ENCODE measurements around the gene CDKL2. TPM values are rescaled to one million over a fixed set of nuclear protein-coding genes. Genes with fewer than 3 reads are reported as not detected.

CDKL2 gene
- total RNA-seq, 1 donor from 2014 or later: 2.9 TPM

DNA sequence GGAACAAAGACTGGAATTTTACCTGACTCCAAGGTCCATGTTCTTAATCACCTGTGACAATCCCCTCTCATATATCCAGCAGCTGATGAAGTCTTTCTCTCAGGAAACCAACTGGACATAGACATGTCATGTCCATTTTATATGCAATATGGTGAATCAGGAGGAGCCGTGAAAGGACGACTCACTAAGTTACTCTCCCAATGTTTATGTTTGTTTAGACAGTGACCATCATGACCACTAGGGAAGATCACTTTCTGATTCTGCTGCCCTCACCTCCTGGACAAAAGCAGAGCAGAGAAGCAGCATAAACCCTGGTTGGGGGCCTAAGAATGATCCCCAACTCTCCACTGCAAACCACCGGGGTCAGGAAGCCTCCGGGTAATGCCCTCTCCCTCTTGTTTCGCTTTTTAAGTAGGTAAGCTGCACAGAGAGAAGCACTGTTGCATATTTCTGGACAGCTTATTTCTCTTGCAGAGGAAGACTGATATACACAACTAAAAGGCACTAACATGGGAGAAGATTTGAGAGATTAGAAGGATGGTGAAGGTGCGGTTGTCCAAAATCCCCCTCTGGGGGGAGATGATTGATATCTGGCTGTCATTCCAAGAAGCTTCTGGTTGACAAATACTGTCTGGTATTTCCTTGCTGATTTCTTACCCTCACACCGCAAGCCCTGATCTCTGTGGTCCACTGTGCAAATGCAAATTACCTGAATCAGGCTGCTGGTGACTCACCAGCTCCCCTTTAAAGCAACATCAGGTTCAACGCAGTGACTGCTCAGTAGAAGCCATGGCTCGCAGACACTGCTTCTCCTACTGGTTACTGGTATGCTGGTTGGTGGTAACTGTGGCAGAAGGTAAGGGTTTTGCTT lies 74.8 kb downstream of the CDKL2 start, which contains the start of gene ODAPH:
ODAPH (plus strand) TSS at position 773 of the 871 bp plus-strand sequence; CDS start at position 790, 17 bp downstream.
- no peaks in the 10 kb centered on the region for H4K20me1 ChIP-seq (ENCODE audit: low read depth)
- Mint-ChIP-seq H3K27me3 (ENCODE audit: insufficient read depth, low read depth) (peaks cover 3% of the 10 kb centered on the region), H3K4me1 (peaks cover 20% of the 10 kb centered on the region), H3K36me3 (no peaks in the 10 kb centered on the region), H3K9me3 (no peaks in the 10 kb centered on the region), H3K4me3 (no peak within 1 kb of the TSS), H3K27ac (no peak within 1 kb of the TSS)
- no peak within 1 kb of the TSS for H3K9ac ChIP-seq
- no peaks in the 10 kb centered on the region for H3F3A ChIP-seq (ENCODE audit: low read depth)
- TF ChIP-seq EZH2phosphoT487 (IDR thresholded peaks at IDR 0.05): no peak
- H3K4me2 ChIP-seq: peak within 1 kb of the TSS; percentile 38
- H2AFZ ChIP-seq (replicated peaks): peak within 1 kb of the TSS; percentile 6
- no peaks in the 10 kb centered on the region for H3K36me3 ChIP-seq
- no peak for DNase-seq (ENCODE audit: low spot score)
- H3K27me3 ChIP-seq: no peaks in the 10 kb centered on the region
- no peaks in the 10 kb centered on the region for H3K9me3 ChIP-seq (ENCODE audit: low read depth)
- H3K27ac ChIP-seq: no peak within 1 kb of the TSS
- H3K4me1 ChIP-seq: peaks cover 9% of the 10 kb centered on the region
- H3K79me2 ChIP-seq (ENCODE audit: low read depth): no peaks in the 10 kb centered on the region
- no peak within 1 kb of the TSS for H3K4me3 ChIP-seq

DNA sequence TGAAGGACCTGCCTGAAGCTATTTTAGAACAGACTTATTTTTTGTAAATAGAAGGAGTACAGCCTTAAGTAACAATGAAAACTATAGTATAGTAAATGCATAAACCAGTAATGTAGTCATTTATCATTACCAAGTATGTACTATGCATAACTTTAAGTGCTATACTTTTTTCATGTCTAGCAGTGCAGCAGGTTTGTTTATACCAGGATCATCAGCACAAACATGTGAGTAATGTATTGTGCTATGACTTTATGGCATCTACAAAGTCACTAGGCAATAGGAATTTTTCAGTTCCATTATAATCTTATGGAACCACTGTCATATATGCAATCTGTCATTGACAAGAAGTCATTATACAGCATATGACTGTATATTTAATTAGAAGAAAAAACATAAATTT lies 77.9 kb downstream of the CDKL2 start:
- H3K27ac Mint-ChIP-seq: no peak overlapping the region
- no peaks in the 10 kb centered on the region for H3K27me3 ChIP-seq
- no peak for DNase-seq (ENCODE audit: low spot score)
- no peaks in the 10 kb centered on the region for H3K9me3 ChIP-seq (ENCODE audit: low read depth)
- no peaks in the 10 kb centered on the region for H3F3A ChIP-seq (ENCODE audit: low read depth)
- H3K36me3 Mint-ChIP-seq: no peaks in the 10 kb centered on the region
- H3K4me2 ChIP-seq: no peak overlapping the region
- no peaks in the 10 kb centered on the region for H4K20me1 ChIP-seq (ENCODE audit: low read depth)
- no peak overlapping the region for H3K27ac ChIP-seq
- H3K4me3 ChIP-seq: no peak overlapping the region
- H3K4me3 Mint-ChIP-seq: no peak overlapping the region
- no peaks in the 10 kb centered on the region for H3K79me2 ChIP-seq (ENCODE audit: low read depth)
- TF ChIP-seq, protein P1, sequence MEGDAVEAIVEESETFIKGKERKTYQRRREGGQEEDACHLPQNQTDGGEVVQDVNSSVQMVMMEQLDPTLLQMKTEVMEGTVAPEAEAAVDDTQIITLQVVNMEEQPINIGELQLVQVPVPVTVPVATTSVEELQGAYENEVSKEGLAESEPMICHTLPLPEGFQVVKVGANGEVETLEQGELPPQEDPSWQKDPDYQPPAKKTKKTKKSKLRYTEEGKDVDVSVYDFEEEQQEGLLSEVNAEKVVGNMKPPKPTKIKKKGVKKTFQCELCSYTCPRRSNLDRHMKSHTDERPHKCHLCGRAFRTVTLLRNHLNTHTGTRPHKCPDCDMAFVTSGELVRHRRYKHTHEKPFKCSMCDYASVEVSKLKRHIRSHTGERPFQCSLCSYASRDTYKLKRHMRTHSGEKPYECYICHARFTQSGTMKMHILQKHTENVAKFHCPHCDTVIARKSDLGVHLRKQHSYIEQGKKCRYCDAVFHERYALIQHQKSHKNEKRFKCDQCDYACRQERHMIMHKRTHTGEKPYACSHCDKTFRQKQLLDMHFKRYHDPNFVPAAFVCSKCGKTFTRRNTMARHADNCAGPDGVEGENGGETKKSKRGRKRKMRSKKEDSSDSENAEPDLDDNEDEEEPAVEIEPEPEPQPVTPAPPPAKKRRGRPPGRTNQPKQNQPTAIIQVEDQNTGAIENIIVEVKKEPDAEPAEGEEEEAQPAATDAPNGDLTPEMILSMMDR (IDR thresholded peaks at IDR 0.05): no peak
- TF ChIP-seq EZH2phosphoT487 (IDR thresholded peaks at IDR 0.05) (no peak), EZH2 (IDR thresholded peaks at IDR 0.05) (no peak)
- no peak overlapping the region for H2AFZ ChIP-seq (replicated peaks)
- H3K4me1 Mint-ChIP-seq: peaks cover 24% of the 10 kb centered on the region
- peaks cover 5% of the 10 kb centered on the region for H3K27me3 Mint-ChIP-seq (ENCODE audit: insufficient read depth, low read depth)
- no peaks in the 10 kb centered on the region for H3K9me3 Mint-ChIP-seq
- H3K4me1 ChIP-seq: peaks cover 9% of the 10 kb centered on the region
- H3K36me3 ChIP-seq: no peaks in the 10 kb centered on the region
- no peak overlapping the region for H3K9ac ChIP-seq

- H3K27ac Mint-ChIP-seq: no peak overlapping the region
- Histone ChIP-seq H4K20me1 (ENCODE audit: low read depth) (no peaks in the 10 kb centered on the region), H3K27ac (no peak overlapping the region), H3K79me2 (ENCODE audit: low read depth) (no peaks in the 10 kb centered on the region), H3K36me3 (no peaks in the 10 kb centered on the region), H3K4me2 (no peak overlapping the region), H3K4me1 (no peaks in the 10 kb centered on the region), H2AFZ (replicated peaks) (no peak overlapping the region), H3K4me3 (no peak overlapping the region), H3K9ac (no peak overlapping the region), H3K9me3 (ENCODE audit: low read depth) (no peaks in the 10 kb centered on the region), H3K27me3 (no peaks in the 10 kb centered on the region), H3F3A (ENCODE audit: low read depth) (no peaks in the 10 kb centered on the region)
- H3K27me3 Mint-ChIP-seq (ENCODE audit: insufficient read depth, low read depth): peaks cover 5% of the 10 kb centered on the region
- H3K4me1 Mint-ChIP-seq: peaks cover 9% of the 10 kb centered on the region
- H3K4me3 Mint-ChIP-seq: no peak overlapping the region
- no peak for DNase-seq (ENCODE audit: low spot score)
- no peaks in the 10 kb centered on the region for H3K9me3 Mint-ChIP-seq
- peaks cover 2% of the 10 kb centered on the region for H3K36me3 Mint-ChIP-seq
- TF ChIP-seq, protein P1 (IDR thresholded peaks at IDR 0.05): no peak
- TF ChIP-seq EZH2 (IDR thresholded peaks at IDR 0.05) (no peak), EZH2phosphoT487 (IDR thresholded peaks at IDR 0.05) (no peak)
Observed at GRCh38 chr4:75549019-75549418, 81.3 kb downstream of the CDKL2 start.
